Stimulated activated naive CD8-positive, alpha-beta T cell treated with anti-CD3 and anti-CD28 coated beads, Interleukin-15, Interleukin-2, amounts not matched to agents 100 ng/mL and 50 ng/mL, for 24 hours (primary cell): ENCODE measurements around the gene PPY.
"Not testable (repeated sequence)": the region's sequence is repeated elsewhere in the genome, so short reads cannot be mapped to it uniquely, and the experiment has no call there.

Experiments used
- H3K27ac Mint-ChIP-seq: one replicate; pipeline ENCODE4 v1.8.0; 2021; ENCODE audit warnings: mild to moderate bottlenecking, mixed read lengths
- H3K27me3 Mint-ChIP-seq: one replicate; pipeline ENCODE4 v1.8.0; 2021; ENCODE audit warnings: mixed read lengths
- H3K36me3 Mint-ChIP-seq: one replicate; pipeline ENCODE4 v1.8.0; 2021; ENCODE audit warnings: low read depth, mixed read lengths
- H3K4me1 Mint-ChIP-seq: one replicate; pipeline ENCODE4 v1.8.0; 2021; ENCODE audit warnings: low read depth, mixed read lengths
- H3K4me3 Mint-ChIP-seq: one replicate; pipeline ENCODE4 v1.8.0; 2021; ENCODE audit warnings: mild to moderate bottlenecking, mixed read lengths
- H3K9me3 Mint-ChIP-seq: one replicate; pipeline ENCODE4 v1.8.0; 2021; ENCODE audit warnings: mixed read lengths

The PPY gene

GRCh38 chr17:43909537-43910231 lies 32.6 kb downstream of the PPY start:
- no peak overlapping the region for H3K4me3 Mint-ChIP-seq
- no peaks in the 10 kb centered on the region for H3K9me3 Mint-ChIP-seq
- no peaks in the 10 kb centered on the region for H3K36me3 Mint-ChIP-seq
- H3K27me3 Mint-ChIP-seq: peaks cover 17% of the 10 kb centered on the region
- H3K27ac Mint-ChIP-seq: no peak overlapping the region
- peaks cover 9% of the 10 kb centered on the region for H3K4me1 Mint-ChIP-seq

DNA sequence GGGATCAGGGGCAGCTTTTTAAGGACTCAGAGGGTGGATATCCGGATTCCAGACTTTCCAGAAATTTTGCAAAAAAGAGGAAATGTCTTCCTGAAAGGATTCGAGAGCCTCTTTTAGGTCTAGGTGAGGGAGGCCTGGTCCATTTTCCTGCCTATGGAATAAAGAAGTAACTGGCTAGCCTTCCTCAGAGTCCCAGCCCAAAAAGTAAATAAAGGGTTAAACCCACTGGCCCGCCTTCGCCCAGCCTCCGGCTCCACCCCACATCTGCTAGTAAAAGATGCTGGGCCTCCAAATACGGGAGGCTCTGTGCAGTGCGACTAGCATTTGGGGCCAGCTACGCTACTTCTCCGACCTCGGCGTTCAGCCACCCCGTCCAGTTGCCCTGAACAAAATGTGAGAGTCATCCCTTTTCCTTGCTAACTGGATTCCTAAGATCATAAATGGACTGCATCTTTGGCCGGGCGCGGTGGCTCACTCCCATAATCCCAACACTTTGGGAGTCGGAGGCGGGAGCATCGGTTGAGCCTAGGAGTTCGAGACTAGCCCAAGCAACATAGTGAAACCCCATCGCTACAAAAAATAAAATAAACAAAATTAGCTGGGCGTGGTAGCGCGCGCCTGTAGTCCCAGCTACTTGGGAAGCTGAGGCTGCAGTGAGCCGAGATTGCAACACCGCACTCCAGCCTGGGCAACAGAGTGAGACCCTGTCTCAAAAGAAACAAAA lies 34.1 kb downstream of the PPY start:
- Mint-ChIP-seq H3K36me3 (no peaks in the 10 kb centered on the region), H3K4me3 (no peak overlapping the region), H3K9me3 (no peaks in the 10 kb centered on the region), H3K27me3 (peaks cover 26% of the 10 kb centered on the region), H3K4me1 (peaks cover 9% of the 10 kb centered on the region), H3K27ac (no peak overlapping the region)

- Mint-ChIP-seq H3K27ac (no peak within 1 kb of the TSS), H3K9me3 (no peaks in the 10 kb centered on the region), H3K27me3 (peaks cover 26% of the 10 kb centered on the region)
Observed at GRCh38 chr17:43907425-43907981, 34.8 kb downstream of the PPY start, which contains the start of gene MPP2. Gene MPP2, minus strand, starts transcription at chr17:43907536. Its CDS starts 3,076 bp downstream, at chr17:43904460.

DNA sequence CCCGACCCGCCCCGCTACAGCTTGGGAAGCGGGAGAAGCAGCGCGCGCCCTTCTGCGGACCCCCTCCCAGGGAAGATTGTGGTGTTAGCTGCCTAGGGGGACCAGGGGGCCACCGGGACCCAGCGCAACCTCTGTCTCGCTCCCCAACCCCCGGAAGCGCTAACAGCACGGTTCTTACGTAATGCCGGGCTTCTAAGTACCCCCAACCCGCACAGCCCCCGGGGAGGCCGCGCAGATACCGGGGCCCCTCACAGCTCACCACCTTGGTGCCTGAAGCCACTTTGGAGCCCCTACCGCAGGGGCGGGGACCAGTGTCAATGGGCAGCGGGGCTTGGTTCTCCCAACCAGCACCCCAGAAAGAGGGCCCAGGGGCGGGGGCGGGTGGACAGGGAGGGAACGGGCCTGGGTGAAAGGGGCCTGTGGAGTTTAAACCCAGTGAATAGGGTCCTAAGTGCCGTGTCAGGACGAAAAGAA lies 35.3 kb downstream of the PPY start:
- H3K27ac Mint-ChIP-seq: no peak overlapping the region
- no peaks in the 10 kb centered on the region for H3K36me3 Mint-ChIP-seq
- H3K4me3 Mint-ChIP-seq: peak overlapping the region; percentile 47
- peaks cover 9% of the 10 kb centered on the region for H3K4me1 Mint-ChIP-seq
- peaks cover 26% of the 10 kb centered on the region for H3K27me3 Mint-ChIP-seq
- H3K9me3 Mint-ChIP-seq: no peaks in the 10 kb centered on the region

More at GRCh38 chr17:43907425-43907981, 34.8 kb downstream of the PPY start, which contains the start of gene MPP2:
- peaks cover 9% of the 10 kb centered on the region for H3K4me1 Mint-ChIP-seq
- peak within 1 kb of the TSS; percentile 47 for H3K4me3 Mint-ChIP-seq
- H3K36me3 Mint-ChIP-seq: no peaks in the 10 kb centered on the region

DNA sequence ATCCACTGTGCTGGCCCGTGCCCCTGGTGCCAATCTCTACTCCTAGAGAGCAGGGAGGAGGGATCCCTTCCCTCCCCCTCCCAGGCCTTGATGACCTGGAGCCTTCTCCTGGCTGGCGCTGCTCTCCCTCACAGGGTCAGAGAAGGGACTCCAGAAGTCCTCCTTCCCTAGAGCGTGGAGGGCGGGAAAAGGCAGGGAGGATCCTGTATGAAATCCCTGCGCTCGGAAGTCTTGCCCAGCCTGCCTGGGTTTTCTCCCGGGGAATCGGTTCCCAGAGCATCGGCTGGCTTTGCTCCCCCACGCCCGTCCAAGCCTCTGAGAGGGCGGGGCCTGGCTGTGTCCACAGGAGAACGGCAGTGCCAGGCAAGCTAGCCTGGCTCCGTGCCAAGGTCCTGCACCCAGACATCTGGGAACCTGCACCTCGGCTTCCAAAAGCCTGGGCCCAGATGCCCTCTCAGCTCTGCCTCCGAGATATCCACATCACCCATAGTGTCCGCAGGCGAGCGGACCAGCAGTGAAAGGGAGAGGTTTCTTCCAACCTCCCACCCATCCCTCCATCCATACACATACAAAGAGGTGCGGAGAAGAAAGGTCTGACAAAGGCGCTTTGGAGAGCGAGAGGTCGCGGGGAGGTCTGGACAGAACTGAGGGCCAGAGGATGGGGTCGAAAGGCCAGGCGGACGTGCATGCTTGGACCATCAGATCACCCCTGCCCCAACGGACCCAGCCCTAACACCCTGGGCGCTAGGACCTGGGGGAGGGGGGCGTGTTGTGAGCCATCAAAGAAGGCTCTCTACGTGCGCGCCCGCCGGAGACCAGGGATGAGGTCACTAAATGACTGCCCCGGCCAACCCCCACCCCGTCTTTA lies 36.1 kb downstream of the PPY start:
- no peak overlapping the region for H3K27ac Mint-ChIP-seq
- H3K9me3 Mint-ChIP-seq: no peaks in the 10 kb centered on the region
- peaks cover 26% of the 10 kb centered on the region for H3K27me3 Mint-ChIP-seq
- peaks cover 10% of the 10 kb centered on the region for H3K4me1 Mint-ChIP-seq
- H3K36me3 Mint-ChIP-seq: no peaks in the 10 kb centered on the region
- H3K4me3 Mint-ChIP-seq: peak overlapping the region; percentile 47

- Mint-ChIP-seq H3K4me3 (no peak overlapping the region), H3K36me3 (no peaks in the 10 kb centered on the region), H3K9me3 (no peaks in the 10 kb centered on the region), H3K4me1 (peaks cover 17% of the 10 kb centered on the region), H3K27me3 (peaks cover 26% of the 10 kb centered on the region), H3K27ac (no peak overlapping the region)
Observed at GRCh38 chr17:43905400-43905984, 36.8 kb downstream of the PPY start.

- no peak overlapping the region for H3K4me3 Mint-ChIP-seq
- H3K27me3 Mint-ChIP-seq: peaks cover 19% of the 10 kb centered on the region
- H3K36me3 Mint-ChIP-seq: no peaks in the 10 kb centered on the region
- H3K4me1 Mint-ChIP-seq: peaks cover 16% of the 10 kb centered on the region
- H3K27ac Mint-ChIP-seq: no peak overlapping the region
- H3K9me3 Mint-ChIP-seq: no peaks in the 10 kb centered on the region
Observed at GRCh38 chr17:43901861-43902589, 40.3 kb downstream of the PPY start.

DNA sequence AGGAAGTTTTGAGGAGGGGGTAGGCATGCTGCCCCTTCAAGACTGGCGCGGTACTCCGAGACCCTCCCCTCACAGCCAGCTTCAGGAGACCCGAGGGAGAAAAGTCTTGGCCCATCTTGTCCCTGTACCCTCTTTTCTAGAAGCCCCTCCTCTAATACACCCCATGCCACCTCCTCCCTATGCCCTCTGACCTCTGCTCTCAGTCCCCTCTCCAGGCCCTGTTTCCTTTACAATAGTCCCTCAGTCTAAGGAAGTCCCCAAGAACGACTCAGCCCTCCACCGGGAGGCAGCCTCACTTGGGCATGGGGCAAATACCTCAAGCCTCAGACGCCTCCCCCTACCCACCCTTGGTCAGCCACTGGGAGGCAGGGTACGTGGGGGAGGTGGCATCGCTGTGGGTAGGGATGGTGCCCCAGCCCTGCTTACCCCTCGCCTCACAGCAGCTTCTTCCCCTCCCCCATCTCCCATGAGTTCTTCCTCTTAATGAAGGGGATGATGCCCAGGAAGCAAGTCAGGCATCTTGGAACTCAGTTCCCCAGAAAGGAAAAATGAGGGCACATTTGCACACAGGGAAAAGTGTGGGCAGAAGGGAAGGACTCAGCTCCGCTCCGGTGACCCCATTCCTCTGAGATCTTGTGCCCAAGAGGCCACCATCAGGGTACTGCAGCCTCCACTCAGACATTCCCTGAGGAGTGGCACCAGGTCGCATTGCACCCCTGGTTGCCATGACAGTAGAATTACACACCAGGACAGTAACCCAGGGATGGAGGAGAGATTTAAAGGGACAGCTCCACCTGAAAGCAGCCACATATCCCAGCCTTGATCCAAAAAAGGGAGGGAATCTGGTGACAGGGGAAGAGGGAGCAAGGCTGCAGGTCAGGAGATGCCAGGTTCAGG lies 41.2 kb downstream of the PPY start:
- H3K27ac Mint-ChIP-seq: peak overlapping the region; percentile 21
- peaks cover 10% of the 10 kb centered on the region for H3K4me1 Mint-ChIP-seq
- peak overlapping the region; percentile 67 for H3K4me3 Mint-ChIP-seq
- H3K36me3 Mint-ChIP-seq: no peaks in the 10 kb centered on the region
- no peaks in the 10 kb centered on the region for H3K9me3 Mint-ChIP-seq
- peaks cover 19% of the 10 kb centered on the region for H3K27me3 Mint-ChIP-seq

GRCh38 chr17:43900183-43900857 lies 42.0 kb downstream of the PPY start:
- Mint-ChIP-seq H3K4me1 (peaks cover 10% of the 10 kb centered on the region), H3K36me3 (no peaks in the 10 kb centered on the region), H3K27me3 (peaks cover 14% of the 10 kb centered on the region), H3K4me3 (peak overlapping the region; percentile 67), H3K9me3 (no peaks in the 10 kb centered on the region), H3K27ac (no peak overlapping the region)

DNA sequence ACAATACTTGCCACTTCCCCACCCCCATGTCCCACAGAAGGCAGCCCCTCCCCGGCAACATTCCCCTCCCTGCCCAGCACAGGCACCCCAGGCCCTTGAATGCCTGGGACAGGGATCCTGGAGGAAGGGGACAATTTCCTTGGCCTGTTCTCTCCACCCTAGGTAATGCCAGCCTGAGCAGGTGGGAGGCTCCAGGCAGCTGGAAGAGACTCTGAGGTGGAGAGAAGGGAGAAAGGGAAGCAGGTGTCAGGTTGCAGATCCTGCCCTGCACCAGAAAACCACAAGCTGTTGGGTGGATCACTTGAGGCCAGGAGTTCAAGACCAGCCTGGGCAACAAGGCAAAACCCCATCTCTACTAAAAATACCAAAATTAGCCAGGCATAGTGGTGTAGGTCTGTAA lies 43.8 kb downstream of the PPY start:
- Mint-ChIP-seq H3K4me1 (peaks cover 10% of the 10 kb centered on the region), H3K27me3 (peaks cover 5% of the 10 kb centered on the region), H3K36me3 (no peaks in the 10 kb centered on the region), H3K4me3 (no peak overlapping the region), H3K9me3 (no peaks in the 10 kb centered on the region), H3K27ac (no peak overlapping the region)

GRCh38 chr17:43897831-43898230 lies 44.4 kb downstream of the PPY start:
- no peak overlapping the region for H3K4me3 Mint-ChIP-seq

GRCh38 chr17:43894494-43894893 lies 47.8 kb downstream of the PPY start:
- H3K27me3 Mint-ChIP-seq, H3K9me3 Mint-ChIP-seq, H3K4me1 Mint-ChIP-seq, H3K4me3 Mint-ChIP-seq, H3K27ac Mint-ChIP-seq, H3K36me3 Mint-ChIP-seq: not testable (repeated sequence)

More at GRCh38 chr17:43897831-43898230, 44.4 kb downstream of the PPY start:
- H3K4me1 Mint-ChIP-seq: peaks cover 10% of the 10 kb centered on the region
- H3K9me3 Mint-ChIP-seq: no peaks in the 10 kb centered on the region
- no peaks in the 10 kb centered on the region for H3K36me3 Mint-ChIP-seq
- no peak overlapping the region for H3K27ac Mint-ChIP-seq
- peaks cover 5% of the 10 kb centered on the region for H3K27me3 Mint-ChIP-seq

GRCh38 chr17:43892647-43892952 lies 49.7 kb downstream of the PPY start:
- H3K36me3 Mint-ChIP-seq: no peaks in the 10 kb centered on the region
- no peaks in the 10 kb centered on the region for H3K9me3 Mint-ChIP-seq
- H3K4me3 Mint-ChIP-seq: no peak overlapping the region
- peaks cover 5% of the 10 kb centered on the region for H3K27me3 Mint-ChIP-seq
- H3K27ac Mint-ChIP-seq: no peak overlapping the region
- H3K4me1 Mint-ChIP-seq: no peaks in the 10 kb centered on the region
